Jurkat, Clone E6-1 (cell line): ENCODE measurements around the gene PWWP2A.

ENCODE experiments used
- DNase-seq: peaks from one replicate; pipeline ENCODE4 v3.0.0-alpha.2; 2011; ENCODE audit warnings: low read depth, low spot score
- H3K4me3 ChIP-seq: 2 replicates; pipeline ENCODE4 v1.5.1; 2011; ENCODE audit warnings: mild to moderate bottlenecking, low read length, control low read depth, moderate library complexity

Gene PWWP2A

GRCh38 chr5:160134332-160134731, 15.1 kb upstream of the PWWP2A start:
- H3K4me3 ChIP-seq, result no peak overlapping the region
- DNase-seq, result no peak

- no peak overlapping the region for H3K4me3 ChIP-seq
- no peak for DNase-seq
Observed at GRCh38 chr5:160133918-160134304, 14.7 kb upstream of the PWWP2A start.

- DNase-seq, result no peak
- H3K4me3 ChIP-seq, result no peak overlapping the region
Observed at GRCh38 chr5:160133071-160133917, 14.0 kb upstream of the PWWP2A start.

GRCh38 chr5:160129841-160130240, 10.6 kb upstream of the PWWP2A start:
- H3K4me3 ChIP-seq, result no peak overlapping the region
- no peak for DNase-seq

GRCh38 chr5:160128632-160129031, 9.4 kb upstream of the PWWP2A start:
- DNase-seq, result no peak
- H3K4me3 ChIP-seq, result no peak overlapping the region

GRCh38 chr5:160119905-160120266, 636 bp upstream of the PWWP2A start:
- DNase-seq, result no peak
- no peak overlapping the region for H3K4me3 ChIP-seq

- no peak for DNase-seq
- peak overlapping the region; percentile 76 for H3K4me3 ChIP-seq
Observed at GRCh38 chr5:160118349-160119141, 705 bp downstream of the PWWP2A start.

GRCh38 chr5:160116991-160117390, 2.3 kb downstream of the PWWP2A start:
- H3K4me3 ChIP-seq, result no peak overlapping the region
- no peak for DNase-seq

GRCh38 chr5:160108124-160108523, 11.1 kb downstream of the PWWP2A start:
- H3K4me3 ChIP-seq, result no peak overlapping the region
- DNase-seq, result no peak

GRCh38 chr5:160105686-160106360, 13.4 kb downstream of the PWWP2A start:
- no peak overlapping the region for H3K4me3 ChIP-seq
- no peak for DNase-seq

- H3K4me3 ChIP-seq, result no peak overlapping the region
- DNase-seq, result no peak
Observed at GRCh38 chr5:160097991-160098390, 21.3 kb downstream of the PWWP2A start.

- DNase-seq, result no peak
- no peak overlapping the region for H3K4me3 ChIP-seq
Observed at GRCh38 chr5:160096178-160096577, 23.1 kb downstream of the PWWP2A start.

- no peak for DNase-seq
- no peak overlapping the region for H3K4me3 ChIP-seq
Observed at GRCh38 chr5:160092960-160093707, 26.1 kb downstream of the PWWP2A start.

GRCh38 chr5:160092514-160092913, 26.7 kb downstream of the PWWP2A start:
- DNase-seq, result no peak
- no peak overlapping the region for H3K4me3 ChIP-seq

- no peak overlapping the region for H3K4me3 ChIP-seq
- DNase-seq, result no peak
Observed at GRCh38 chr5:160090059-160090458, 29.2 kb downstream of the PWWP2A start.

- DNase-seq, result no peak
- no peak overlapping the region for H3K4me3 ChIP-seq
Observed at GRCh38 chr5:160089531-160089930, 29.7 kb downstream of the PWWP2A start.

GRCh38 chr5:160088805-160089204, 30.4 kb downstream of the PWWP2A start:
- no peak for DNase-seq

GRCh38 chr5:160087199-160087598, 32.1 kb downstream of the PWWP2A start:
- no peak overlapping the region for H3K4me3 ChIP-seq
- DNase-seq, result no peak

More at GRCh38 chr5:160088805-160089204, 30.4 kb downstream of the PWWP2A start:
- H3K4me3 ChIP-seq, result no peak overlapping the region

- H3K4me3 ChIP-seq, result no peak overlapping the region
- no peak for DNase-seq
Observed at GRCh38 chr5:160084144-160084543, 35.1 kb downstream of the PWWP2A start.
